ENCODE results near the gene RGS19. TPM values are rescaled to one million over a fixed set of nuclear protein-coding genes. Genes with fewer than 3 reads are reported as not detected.

Gene RGS19
- total RNA-seq, 1 donor from 2014 or later, result 2.0 TPM

GRCh38 chr20:64113796-64114355 lies 34.6 kb upstream of the RGS19 start:
- H3K36me3 Mint-ChIP-seq, result no peaks in the 10 kb centered on the region
- no peaks in the 10 kb centered on the region for H4K20me1 ChIP-seq (ENCODE audit: low read depth)
- TF ChIP-seq EZH2 (IDR thresholded peaks at IDR 0.05) (no peak), EZH2phosphoT487 (IDR thresholded peaks at IDR 0.05) (no peak), CTCF (IDR thresholded peaks at IDR 0.05) (no peak)
- no peak overlapping the region for H3K4me2 ChIP-seq
- no peaks in the 10 kb centered on the region for H3K27me3 ChIP-seq
- no peak overlapping the region for H3K27ac ChIP-seq
- H3K4me3 Mint-ChIP-seq, result no peak overlapping the region
- H3K9me3 ChIP-seq (ENCODE audit: low read depth), result no peaks in the 10 kb centered on the region
- H3K4me1 Mint-ChIP-seq, result no peaks in the 10 kb centered on the region
- no peak overlapping the region for H3K4me3 ChIP-seq
- DNase-seq (ENCODE audit: low spot score), result no peak
- no peaks in the 10 kb centered on the region for H3F3A ChIP-seq (ENCODE audit: low read depth)
- no peaks in the 10 kb centered on the region for H3K9me3 Mint-ChIP-seq
- H3K9ac ChIP-seq, result no peak overlapping the region
- peaks cover 15% of the 10 kb centered on the region for H3K27me3 Mint-ChIP-seq (ENCODE audit: insufficient read depth, low read depth)
- H3K36me3 ChIP-seq, result no peaks in the 10 kb centered on the region
- no peaks in the 10 kb centered on the region for H3K79me2 ChIP-seq (ENCODE audit: low read depth)
- no peak overlapping the region for H2AFZ ChIP-seq (replicated peaks)
- H3K27ac Mint-ChIP-seq, result peak overlapping the region; percentile 10
- H3K4me1 ChIP-seq, result no peaks in the 10 kb centered on the region

- H2AFZ ChIP-seq (replicated peaks), result no peak overlapping the region
- Mint-ChIP-seq H3K4me3 (no peak overlapping the region), H3K4me1 (no peaks in the 10 kb centered on the region), H3K9me3 (no peaks in the 10 kb centered on the region), H3K36me3 (no peaks in the 10 kb centered on the region), H3K27ac (peak overlapping the region; percentile 10), H3K27me3 (ENCODE audit: insufficient read depth, low read depth) (peaks cover 15% of the 10 kb centered on the region)
- no peaks in the 10 kb centered on the region for H3K79me2 ChIP-seq (ENCODE audit: low read depth)
- no peaks in the 10 kb centered on the region for H3K4me1 ChIP-seq
- no peaks in the 10 kb centered on the region for H4K20me1 ChIP-seq (ENCODE audit: low read depth)
- no peak overlapping the region for H3K9ac ChIP-seq
- H3K27me3 ChIP-seq, result no peaks in the 10 kb centered on the region
- no peak for TF ChIP-seq EZH2 (IDR thresholded peaks at IDR 0.05)
- TF ChIP-seq EZH2phosphoT487 (IDR thresholded peaks at IDR 0.05), result no peak
- TF ChIP-seq CTCF (IDR thresholded peaks at IDR 0.05), result no peak
- H3F3A ChIP-seq (ENCODE audit: low read depth), result no peaks in the 10 kb centered on the region
- H3K4me3 ChIP-seq, result no peak overlapping the region
- no peak overlapping the region for H3K27ac ChIP-seq
- no peaks in the 10 kb centered on the region for H3K36me3 ChIP-seq
- no peak for DNase-seq (ENCODE audit: low spot score)
- H3K9me3 ChIP-seq (ENCODE audit: low read depth), result no peaks in the 10 kb centered on the region
- no peak overlapping the region for H3K4me2 ChIP-seq
These were observed 34.1 kb upstream of the RGS19 start for GRCh38 chr20:64113444-64113775.

GRCh38 chr20:64112691-64113443 lies 33.5 kb upstream of the RGS19 start:
- Histone ChIP-seq H3K9me3 (ENCODE audit: low read depth) (no peaks in the 10 kb centered on the region), H3K36me3 (no peaks in the 10 kb centered on the region), H4K20me1 (ENCODE audit: low read depth) (no peaks in the 10 kb centered on the region), H3K27ac (no peak overlapping the region), H3K79me2 (ENCODE audit: low read depth) (no peaks in the 10 kb centered on the region), H3K4me2 (no peak overlapping the region), H2AFZ (replicated peaks) (no peak overlapping the region), H3K27me3 (no peaks in the 10 kb centered on the region), H3F3A (ENCODE audit: low read depth) (no peaks in the 10 kb centered on the region), H3K9ac (no peak overlapping the region), H3K4me1 (no peaks in the 10 kb centered on the region), H3K4me3 (no peak overlapping the region)
- Mint-ChIP-seq H3K27ac (no peak overlapping the region), H3K9me3 (no peaks in the 10 kb centered on the region), H3K36me3 (no peaks in the 10 kb centered on the region), H3K4me3 (no peak overlapping the region), H3K27me3 (ENCODE audit: insufficient read depth, low read depth) (peaks cover 15% of the 10 kb centered on the region), H3K4me1 (no peaks in the 10 kb centered on the region)
- TF ChIP-seq EZH2 (IDR thresholded peaks at IDR 0.05), result no peak
- TF ChIP-seq CTCF (IDR thresholded peaks at IDR 0.05), result no peak
- no peak for TF ChIP-seq EZH2phosphoT487 (IDR thresholded peaks at IDR 0.05)
- DNase-seq (ENCODE audit: low spot score), result no peak
